Measurements from ENCODE around the gene SCN4A. TPM values are rescaled to one million over a fixed set of nuclear protein-coding genes. Genes with fewer than 3 reads are reported as not detected.

Gene SCN4A
- total RNA-seq, 1 experiment from 2014 or later: not detected

GRCh38 chr17:63985387-63986140 is 12.8 kb upstream of the SCN4A start:
- H3K27ac ChIP-seq (ENCODE audit: low read length): no peak overlapping the region
- BruUV-seq (replicated peaks): no TSS peak
- no peak overlapping the region for H3K9ac ChIP-seq (ENCODE audit: low read length)
- peaks cover 12% of the 10 kb centered on the region for H3K4me1 ChIP-seq (ENCODE audit: insufficient read depth, low read length)
- H3K27me3 ChIP-seq (ENCODE audit: low read length): no peaks in the 10 kb centered on the region
- no peak overlapping the region for H3K4me3 ChIP-seq (ENCODE audit: low read length)
- DNase-seq (no peak), ATAC-seq (no peak)
- no peaks in the 10 kb centered on the region for H3K36me3 ChIP-seq (ENCODE audit: low read depth, low read length)
- TF ChIP-seq EZH2 (IDR thresholded peaks at IDR 0.05; ENCODE audit: low read length, unreplicated experiment) (no peak), CTCF (conservative IDR thresholded peaks at IDR 0.05; ENCODE audit: low read depth, low read length) (0 out of 2 replicates have a peak, but pooled peaks have one; percentile 27), EZH2phosphoT487 (IDR thresholded peaks at IDR 0.05; ENCODE audit: borderline replicate concordance, low read length) (no peak)
- H3K9me3 ChIP-seq (ENCODE audit: low read length): no peaks in the 10 kb centered on the region
- intact Hi-C loops (cut with micrococcal nuclease): no loop called here
- ChIA-PET POLR2A (ENCODE audit: unreplicated experiment) (interaction anchor here (0.6 kb wide), 2 partner anchors 13 to 1117 kb away, joined by 4 read pairs; partner anchors contain the start of gene PRR29), CTCF (interaction anchor here (0.8 to 1.3 kb wide), 2 partner anchors 39 to 67 kb away, joined by 3 read pairs; partner anchors contain the start of gene GH1)
- H3F3A ChIP-seq (ENCODE audit: low read length, unreplicated experiment): no peaks in the 10 kb centered on the region
- 0 out of 2 replicates have a peak overlapping the region, but pooled peaks have one; percentile 11 for H2AFZ ChIP-seq (ENCODE audit: low read length)
- H3K4me2 ChIP-seq (ENCODE audit: low read length): peak overlapping the region; percentile 48; the same call in 1 of the 2 replicates
- H3K9me2 ChIP-seq (replicated peaks; ENCODE audit: low read length): no peaks in the 10 kb centered on the region
- H3K79me2 ChIP-seq (ENCODE audit: low read length): no peaks in the 10 kb centered on the region
- no peaks in the 10 kb centered on the region for H4K20me1 ChIP-seq (ENCODE audit: low read length)

DNA sequence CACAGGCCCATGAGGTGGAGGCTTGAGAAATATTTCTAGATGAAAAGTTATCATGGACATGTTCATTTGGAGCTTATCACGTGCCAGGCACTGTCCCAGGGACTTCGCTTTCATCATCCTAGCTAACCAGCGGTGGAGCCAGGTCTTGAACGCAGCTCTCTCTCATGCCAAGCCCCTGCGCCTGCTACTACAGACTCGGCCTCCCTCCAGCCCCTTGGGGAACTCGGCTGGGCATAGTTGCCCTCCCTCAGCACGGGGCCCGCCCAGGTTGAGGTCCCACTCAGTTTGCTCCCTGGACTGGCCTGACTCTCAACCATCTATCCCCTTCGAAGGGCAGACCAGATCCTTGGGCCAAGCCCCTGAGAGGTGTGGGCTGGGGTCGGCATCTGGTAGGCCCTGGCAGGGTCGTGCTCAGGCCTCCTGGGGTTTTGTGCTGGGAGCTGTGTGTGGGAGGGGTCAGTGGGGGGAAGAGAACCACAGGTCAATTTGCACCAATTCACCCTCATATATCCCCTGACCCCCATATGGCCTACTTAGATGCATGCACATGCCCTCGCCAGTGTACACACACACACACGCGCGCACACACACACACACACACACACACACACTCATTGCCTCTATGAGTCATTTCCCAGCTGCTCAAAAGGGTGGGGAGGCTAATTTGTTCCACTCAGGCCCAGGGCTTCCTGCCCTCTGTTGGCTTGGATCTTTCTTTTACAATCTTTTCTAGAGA is 12.1 kb upstream of the SCN4A start:
- POLR2A ChIA-PET (ENCODE audit: unreplicated experiment): interaction anchor here (0.6 kb wide), 3 partner anchors 14 to 113 kb away, joined by 3 to 4 read pairs (median 4); partner anchors contain the start of gene PRR29

More for the DNA sequence above, 12.1 kb upstream of the SCN4A start:
- Histone ChIP-seq H3K9ac (ENCODE audit: low read length) (no peak overlapping the region), H3K36me3 (ENCODE audit: low read depth, low read length) (no peaks in the 10 kb centered on the region), H3K9me3 (ENCODE audit: low read length) (no peaks in the 10 kb centered on the region), H3K27ac (ENCODE audit: low read length) (no peak overlapping the region), H3K27me3 (ENCODE audit: low read length) (no peaks in the 10 kb centered on the region), H4K20me1 (ENCODE audit: low read length) (no peaks in the 10 kb centered on the region), H3K4me1 (ENCODE audit: insufficient read depth, low read length) (peaks cover 12% of the 10 kb centered on the region), H3K4me3 (ENCODE audit: low read length) (no peak overlapping the region), H3K9me2 (replicated peaks; ENCODE audit: low read length) (no peaks in the 10 kb centered on the region), H2AFZ (ENCODE audit: low read length) (0 out of 2 replicates have a peak overlapping the region, but pooled peaks have one; percentile 11), H3F3A (ENCODE audit: low read length, unreplicated experiment) (no peaks in the 10 kb centered on the region), H3K79me2 (ENCODE audit: low read length) (no peaks in the 10 kb centered on the region), H3K4me2 (ENCODE audit: low read length) (peak overlapping the region; percentile 48; the same call in 1 of the 2 replicates)
- TF ChIP-seq EZH2 (IDR thresholded peaks at IDR 0.05; ENCODE audit: low read length, unreplicated experiment) (no peak), EZH2phosphoT487 (IDR thresholded peaks at IDR 0.05; ENCODE audit: borderline replicate concordance, low read length) (no peak), CTCF (conservative IDR thresholded peaks at IDR 0.05; ENCODE audit: low read depth, low read length) (no peak)
- no TSS peak for BruUV-seq (replicated peaks)
- CTCF ChIA-PET: interaction anchor here (1.3 kb wide), 1 partner anchor 66 kb away, joined by 3 read pairs; the partner anchor contains the start of gene GH1
- ATAC-seq: peak; percentile 92
- DNase-seq: peak; percentile 87
- intact Hi-C loops (cut with micrococcal nuclease): loop anchor here (1.0 kb wide), 1 partner anchor 11 kb away; no protein-coding TSS in a partner anchor

Data from PC-3 (cell line).